Activated T-cell treated with anti-CD3 and anti-CD28 coated beads for 48 hours (primary cell): Measurements from ENCODE around the gene SEMA4D.

Experiments
- DNase-seq: peaks from one replicate; pipeline ENCODE4 v3.0.0-alpha.2; 2020; ENCODE audit warnings: low read depth

The SEMA4D gene

DNA sequence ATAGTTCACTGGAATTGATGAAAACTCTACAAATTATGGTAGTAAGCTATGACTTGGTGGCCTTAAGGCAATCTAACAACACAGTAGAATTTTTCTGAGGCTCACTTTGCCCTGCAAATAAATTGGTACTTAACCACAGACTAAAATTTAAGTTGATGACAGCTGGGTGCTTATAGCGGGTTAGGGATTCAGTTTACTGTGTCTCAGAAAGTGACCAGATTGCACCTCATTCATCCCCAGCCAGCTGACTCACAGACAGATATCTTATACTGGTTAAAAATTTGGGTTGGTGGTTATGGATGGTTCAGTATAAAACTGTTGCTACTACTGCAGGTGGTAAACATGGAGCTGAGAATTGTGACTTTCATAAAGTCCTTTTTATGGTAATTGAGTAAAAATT, 184.1 kb downstream of the SEMA4D start:
- DNase-seq, result no peak

DNA sequence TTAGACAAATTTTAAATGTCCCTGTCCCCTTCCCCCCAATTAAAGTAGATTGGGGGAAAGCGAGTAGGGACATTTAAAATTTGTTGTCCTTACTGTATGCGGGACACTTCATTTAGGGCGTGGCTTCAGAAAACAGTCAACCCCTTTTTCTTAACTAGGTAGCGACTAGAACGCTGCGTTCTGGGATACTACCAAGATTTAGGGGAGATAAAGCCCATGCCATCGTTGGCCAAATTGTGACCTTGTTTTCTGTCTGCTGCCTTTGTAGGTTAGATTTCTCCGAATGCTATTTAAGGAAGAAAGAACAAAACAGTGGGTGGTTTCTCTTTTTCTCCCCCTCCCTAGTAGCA, 185.7 kb downstream of the SEMA4D start:
- DNase-seq, result no peak

GRCh38 chr9:89311346-89312221, 186.3 kb downstream of the SEMA4D start:
- DNase-seq, result no peak
